H1 (cell line): ENCODE results near the gene GMEB2.

ENCODE experiments used
- BCL11A ChIP-seq, 2 experiments: IDR thresholded peaks; one replicate each; pipeline ENCODE4 v1.6.1; 2011; ENCODE audit warnings: low read depth in 2 of 2, low read length in 2 of 2, mild to moderate bottlenecking in 2 of 2
- CEBPB ChIP-seq: IDR thresholded peaks from 2 replicates; pipeline ENCODE4 v1.6.1; 2012; ENCODE audit warnings: low read depth, low read length
- EP300 ChIP-seq, 2 experiments: IDR thresholded peaks; 1 replicate in 1 of 2; 2 replicates in 1 of 2; pipeline ENCODE4 v1.6.1; 2011 to 2012; ENCODE audit warnings: low read depth in 2 of 2, low read length in 2 of 2, mild to moderate bottlenecking in 2 of 2, borderline replicate concordance in 1 of 2, inconsistent platforms in 1 of 2, moderate library complexity in 1 of 2
- JUND ChIP-seq: IDR thresholded peaks from 2 replicates; pipeline ENCODE4 v1.6.1; 2011; ENCODE audit warnings: mild to moderate bottlenecking, improper control_type of control experiment, low read length
- MAX ChIP-seq: IDR thresholded peaks from 2 replicates; pipeline ENCODE4 v1.6.1; 2012; ENCODE audit warnings: inconsistent platforms
- YY1 ChIP-seq: IDR thresholded peaks from 2 replicates; pipeline ENCODE4 v1.6.1; 2011; ENCODE audit warnings: low read depth, mild to moderate bottlenecking, low read length

GRCh38 chr20:63557481-63557891 lies 69.4 kb downstream of the GMEB2 start:
- TF ChIP-seq CEBPB, result no peak
- TF ChIP-seq JUND, result no peak
- no peak for TF ChIP-seq MAX
- no peak for TF ChIP-seq YY1
- TF ChIP-seq EP300 (IDR thresholded peaks at IDR 0.05; ENCODE audit: borderline replicate concordance in 1 of 2, low read depth in 2 of 2, low read length in 2 of 2), result no peak
- no peak for TF ChIP-seq BCL11A (IDR thresholded peaks at IDR 0.05; ENCODE audit: low read depth in 2 of 2, low read length in 2 of 2)
